Gastroesophageal sphincter (tissue), 4 donors: Measurements from ENCODE around the gene GCKR. TPM values are rescaled to one million over a fixed set of nuclear protein-coding genes. Genes with fewer than 3 reads are reported as not detected.

Experiments
- ATAC-seq: fragments of 150-250 bp; one replicate; pipeline ENCODE4 v1.9.1; 2016; ENCODE audit warnings: mild to moderate bottlenecking, moderate library complexity
- H3K27ac ChIP-seq, 4 donors: fragments of 200-600 bp; sonication (generic) in 3 of 4; 1 replicate in 3 of 4; 2 replicates in 1 of 4; pipeline ENCODE4 v1.5.1; 2016 to 2019
- H3K27me3 ChIP-seq: fragments of 200-600 bp; sonication (generic); one replicate; pipeline ENCODE4 v1.5.1; 2019
- H3K36me3 ChIP-seq, 2 donors: fragments of 200-600 bp; sonication (generic); one replicate each; pipeline ENCODE4 v1.5.1; 2019; ENCODE audit warnings: control low read depth in 1 of 2
- H3K4me1 ChIP-seq, 3 donors: fragments of 200-600 bp; sonication (generic); 1 replicate in 2 of 3; 2 replicates in 1 of 3; pipeline ENCODE4 v1.5.1; 2016 to 2019; ENCODE audit warnings: control low read depth in 2 of 3
- H3K4me3 ChIP-seq, 2 donors: fragments of 200-600 bp; sonication (generic); one replicate each; pipeline ENCODE4 v1.5.1; 2019; ENCODE audit warnings: mild to moderate bottlenecking in 1 of 2, moderate library complexity in 1 of 2
- H3K9me3 ChIP-seq, 3 donors: fragments of 200-600 bp; sonication (generic); one replicate each; pipeline ENCODE4 v1.5.1; 2017 to 2019; ENCODE audit warnings: control low read depth in 2 of 3
- CTCF ChIP-seq, 4 experiments: fragments of 200-600 bp in 2 of 4; fragments of 450-650 bp in 2 of 4; sonication (generic) in 1 of 4; IDR thresholded peaks; one replicate each; pipeline ENCODE4 v1.5.1; 2017 to 2019; ENCODE audit warnings: antibody characterized with exemption in 4 of 4, mild to moderate bottlenecking in 2 of 4, moderate library complexity in 2 of 4
- EP300 ChIP-seq: sonication (generic); formaldehyde crosslinking; IDR thresholded peaks from one replicate; pipeline ENCODE4 v1.6.1; 2017; ENCODE audit warnings: antibody characterized with exemption, mild to moderate bottlenecking
- POLR2A ChIP-seq, 2 donors: fragments of 450-650 bp; IDR thresholded peaks; one replicate each; pipeline ENCODE4 v1.6.1; 2017; ENCODE audit warnings: antibody characterized with exemption in 2 of 2, mild to moderate bottlenecking in 2 of 2, moderate library complexity in 1 of 2
- POLR2AphosphoS5 ChIP-seq: sonication (generic); formaldehyde crosslinking; IDR thresholded peaks from one replicate; pipeline ENCODE4 v1.6.1; 2017; ENCODE audit warnings: antibody characterized with exemption
- WGBS, 2 donors: methylation state at CpG; one replicate each; pipeline ENCODE4 v1.1.5; 2018; ENCODE audit warnings: low coverage in 1 of 2; 5-methylcytosine and 5-hydroxymethylcytosine counted together
- total RNA-seq, 4 donors: library from RNA; depleted of rRNA; stranded (reverse); fragments of >200 nt; gene quantifications; one replicate each; pipeline ENCODE4 v1.1.0, GENCODE V29; 2016

GCKR gene
- total RNA-seq, 4 donors from 2014 or later, result 0.58 TPM; not detected in 3

GRCh38 chr2:27489498-27490397, 6.9 kb upstream of the GCKR start, which contains the start of gene IFT172:
Gene IFT172, minus strand, starts transcription at chr2:27489743. Its CDS starts 90 bp downstream, at chr2:27489653.
- H3K4me3 ChIP-seq, result peak within 1 kb of the TSS; percentile 60 to 63
- peaks cover 0 to 15% of the 10 kb centered on the region in 2 donors for H3K36me3 ChIP-seq
- WGBS, 2 donors, result 3 to 15% methylated on average over 11 to 34 of the region's 43 CpGs
- H3K27ac ChIP-seq, result peak within 1 kb of the TSS; percentile 76 to 85 (median 84)
- H3K4me1 ChIP-seq, result peaks cover 0 to 41% (median 0%) of the 10 kb centered on the region in 3 donors
- TF ChIP-seq CTCF (IDR thresholded peaks at IDR 0.05) (no peak), EP300 (no peak), POLR2A (IDR thresholded peaks at IDR 0.05) (peak; percentile 43 to 60), POLR2AphosphoS5 (peak; percentile 90)
- H3K9me3 ChIP-seq, result no peaks in the 10 kb centered on the region
- no peaks in the 10 kb centered on the region for H3K27me3 ChIP-seq
- ATAC-seq, result peak; percentile 99

- no peak for ATAC-seq
- TF ChIP-seq EP300, result no peak
- TF ChIP-seq POLR2AphosphoS5, result no peak
- TF ChIP-seq POLR2A (IDR thresholded peaks at IDR 0.05), result no peak
- TF ChIP-seq CTCF (IDR thresholded peaks at IDR 0.05), result no peak
- Histone ChIP-seq H3K27ac (no peak overlapping the region), H3K27me3 (no peaks in the 10 kb centered on the region), H3K4me1 (peaks cover 0 to 48% (median 0%) of the 10 kb centered on the region in 3 donors), H3K4me3 (no peak overlapping the region), H3K9me3 (no peaks in the 10 kb centered on the region), H3K36me3 (peaks cover 0 to 5% of the 10 kb centered on the region in 2 donors)
- WGBS, 2 donors, result 93 to 100% methylated on average over 2 to 4 of the region's 4 CpGs
Observed at GRCh38 chr2:27492557-27492956, 4.1 kb upstream of the GCKR start.

GRCh38 chr2:27493948-27494283, 2.7 kb upstream of the GCKR start:
- Histone ChIP-seq H3K9me3 (no peaks in the 10 kb centered on the region), H3K4me1 (peaks cover 0 to 35% (median 0%) of the 10 kb centered on the region in 3 donors), H3K4me3 (peak overlapping the region in 1 of 2 donors; percentile 89), H3K36me3 (peaks cover 0 to 5% of the 10 kb centered on the region in 2 donors), H3K27me3 (peaks cover 2% of the 10 kb centered on the region), H3K27ac (peak overlapping the region in 3 of 4 donors; percentile 69 to 75 (median 70))
- ATAC-seq, result no peak
- no CpG with 5 or more reads among the region's 13 CpGs for WGBS, 2 donors
- TF ChIP-seq EP300 (no peak), CTCF (IDR thresholded peaks at IDR 0.05) (no peak), POLR2AphosphoS5 (no peak), POLR2A (IDR thresholded peaks at IDR 0.05) (no peak)

GRCh38 chr2:27494284-27494943, 2.2 kb upstream of the GCKR start:
- 27 to 40% methylated on average over 1 to 7 of the region's 35 CpGs for WGBS, 2 donors
- Histone ChIP-seq H3K9me3 (no peaks in the 10 kb centered on the region), H3K4me1 (peaks cover 0 to 30% (median 0%) of the 10 kb centered on the region in 3 donors), H3K27me3 (peaks cover 7% of the 10 kb centered on the region), H3K27ac (peak overlapping the region in 3 of 4 donors; percentile 69 to 75 (median 70)), H3K4me3 (peak overlapping the region; percentile 46 to 89), H3K36me3 (peaks cover 0 to 5% of the 10 kb centered on the region in 2 donors)
- TF ChIP-seq POLR2A (IDR thresholded peaks at IDR 0.05) (no peak), CTCF (IDR thresholded peaks at IDR 0.05) (no peak), POLR2AphosphoS5 (peak; percentile 82)
- ATAC-seq, result peak; percentile 30
